Measurements from ENCODE around the gene APH1B. TPM values are rescaled to one million over a fixed set of nuclear protein-coding genes. Genes with fewer than 3 reads are reported as not detected.
"Not testable (repeated sequence)": the region's sequence is repeated elsewhere in the genome, so short reads cannot be mapped to it uniquely, and the experiment has no call there.

The APH1B gene
- 22.5 TPM for total RNA-seq

GRCh38 chr15:63277038-63277892 is at the start of gene APH1B:
Gene APH1B, plus strand, starts transcription at chr15:63277605. Its CDS starts 19 bp downstream, at chr15:63277624.
- ATAC-seq: peak; percentile 89

DNA sequence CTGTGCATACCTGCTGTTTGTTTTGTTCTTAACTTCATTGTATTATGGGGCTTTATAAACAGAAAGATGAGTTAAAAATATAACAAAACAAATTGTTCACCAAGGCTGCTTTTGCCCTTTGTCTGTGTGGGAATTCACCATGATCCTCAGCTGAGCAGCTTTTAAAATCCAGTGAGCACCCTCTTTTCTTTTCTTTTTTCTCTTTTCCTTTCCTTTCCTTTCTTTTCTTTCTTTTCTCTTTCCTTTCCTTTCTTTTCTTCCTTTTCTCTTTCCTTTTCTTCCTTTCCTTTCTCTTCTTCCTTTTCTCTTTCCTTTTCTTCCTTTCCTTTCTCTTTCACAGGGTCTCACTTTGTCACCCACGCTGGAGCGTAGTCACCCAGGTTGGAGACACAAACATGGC is 49.7 kb upstream of the APH1B start:
- no peak for ATAC-seq
- no peak for DNase-seq (ENCODE audit: low spot score)
- intact Hi-C loops (cut with DNase I): no loop called here

More at GRCh38 chr15:63277038-63277892, at the start of gene APH1B:
- DNase-seq (ENCODE audit: low spot score): peak; percentile 89
- intact Hi-C loops (cut with DNase I): no loop called here

GRCh38 chr15:63231206-63231605 is 46.2 kb upstream of the APH1B start:
- ATAC-seq: no peak
- intact Hi-C loops (cut with DNase I): no loop called here
- DNase-seq (ENCODE audit: low spot score): no peak

- ATAC-seq (no peak), DNase-seq (ENCODE audit: low spot score) (no peak)
- intact Hi-C loops (cut with DNase I): no loop called here
Observed at GRCh38 chr15:63231706-63232105, 45.7 kb upstream of the APH1B start.

DNA sequence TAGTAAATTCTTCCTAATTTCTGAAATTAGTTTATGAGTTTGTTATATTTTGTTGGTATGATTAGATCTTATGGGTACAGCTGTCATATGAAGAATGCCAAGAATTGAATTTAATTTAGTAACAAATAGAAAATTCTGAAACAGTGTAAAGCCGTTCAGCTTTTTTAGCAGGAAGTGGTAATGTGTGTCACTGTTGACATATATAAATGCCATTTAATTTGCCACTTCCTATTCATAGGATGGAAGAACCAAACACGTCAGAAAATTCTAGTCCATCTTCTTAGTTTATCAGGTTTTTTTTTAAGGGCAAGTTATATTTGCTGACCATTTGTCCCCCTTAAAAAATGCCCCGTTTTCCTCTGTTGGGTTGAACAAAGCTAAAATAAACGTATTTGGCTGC is 45.0 kb upstream of the APH1B start:
- intact Hi-C loops (cut with DNase I): no loop called here
- no peak for ATAC-seq

GRCh38 chr15:63232943-63233342 is 44.5 kb upstream of the APH1B start:
- intact Hi-C loops (cut with DNase I): no loop called here
- DNase-seq (ENCODE audit: low spot score): no peak
- ATAC-seq: no peak

More for the DNA sequence above, 45.0 kb upstream of the APH1B start:
- no peak for DNase-seq (ENCODE audit: low spot score)

DNA sequence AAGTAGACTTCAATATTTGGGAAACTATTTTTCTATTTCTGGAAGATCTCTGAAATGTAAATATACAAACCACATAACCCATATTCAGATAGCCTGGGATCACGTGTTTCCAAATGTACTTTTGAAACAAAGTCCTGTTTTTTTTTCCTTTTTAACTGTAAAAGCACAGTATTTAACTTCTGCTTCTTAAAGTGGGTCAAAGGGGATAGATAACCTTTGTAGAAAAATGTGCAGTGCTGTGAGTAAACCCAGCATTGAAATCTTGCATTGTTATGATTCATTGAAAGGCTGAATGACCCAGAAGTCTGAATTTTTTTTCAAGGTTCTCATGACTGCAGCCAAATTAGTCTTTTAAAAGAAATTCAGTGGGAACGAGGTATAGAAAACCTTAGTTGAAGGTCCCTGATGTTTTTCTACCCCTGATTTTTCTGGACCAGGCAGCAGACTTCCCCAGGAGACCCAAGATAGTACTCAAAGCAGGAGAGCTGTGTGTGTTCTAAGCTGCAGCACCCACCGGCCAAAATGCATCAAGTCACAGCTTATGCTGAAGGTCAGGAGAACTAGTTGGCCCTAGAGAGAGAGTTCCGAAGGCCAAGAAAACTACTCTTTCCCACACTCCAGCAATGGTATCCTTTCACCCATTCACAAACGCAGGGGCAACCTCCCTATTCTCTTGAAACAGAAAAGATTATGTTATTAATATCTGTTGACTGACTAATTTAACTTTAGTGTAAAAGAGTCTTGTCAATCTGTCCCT is 43.6 kb upstream of the APH1B start:
- DNase-seq (ENCODE audit: low spot score) (no peak), ATAC-seq (peak; percentile 48)
- intact Hi-C loops (cut with DNase I): no loop called here

- intact Hi-C loops (cut with DNase I): no loop called here
- ATAC-seq: peak; percentile 94
- DNase-seq (ENCODE audit: low spot score): peak; percentile 68
Observed at GRCh38 chr15:63234451-63234870, 42.9 kb upstream of the APH1B start.

- ATAC-seq: no peak
- no peak for DNase-seq (ENCODE audit: low spot score)
- intact Hi-C loops (cut with DNase I): no loop called here
Observed at GRCh38 chr15:63236272-63236671, 41.1 kb upstream of the APH1B start.

DNA sequence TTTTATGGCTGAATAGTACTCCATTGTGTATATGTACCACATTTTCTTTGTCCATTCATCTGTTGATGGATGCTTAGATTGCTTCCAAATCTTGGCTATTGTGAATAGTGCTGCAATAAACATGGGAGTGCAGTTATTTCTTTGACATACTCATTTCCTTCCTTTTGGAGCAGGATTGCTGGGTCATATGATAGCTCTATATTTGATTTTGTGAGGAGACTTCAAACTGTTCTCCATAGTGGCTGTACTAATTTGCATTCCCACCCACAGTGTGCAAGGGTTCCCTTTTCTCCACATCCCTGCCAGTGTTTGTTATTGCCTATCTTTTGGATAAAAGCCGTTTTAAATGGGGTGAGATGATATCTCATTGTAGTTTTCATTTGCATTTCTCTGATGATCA is 40.3 kb upstream of the APH1B start:
- ATAC-seq; intact Hi-C loops (cut with DNase I); DNase-seq (ENCODE audit: low spot score): not testable (repeated sequence)

GRCh38 chr15:63238171-63238570 is 39.2 kb upstream of the APH1B start:
- intact Hi-C loops (cut with DNase I): no loop called here
- DNase-seq (ENCODE audit: low spot score) (no peak), ATAC-seq (no peak)

- peak; percentile 54 for ATAC-seq
- DNase-seq (ENCODE audit: low spot score): no peak
- intact Hi-C loops (cut with DNase I): no loop called here
Observed at GRCh38 chr15:63238796-63239195, 38.6 kb upstream of the APH1B start.

- intact Hi-C loops (cut with DNase I): no loop called here
Observed at GRCh38 chr15:63240109-63240508, 37.3 kb upstream of the APH1B start.

GRCh38 chr15:63241316-63241715 is 36.1 kb upstream of the APH1B start:
- no peak for ATAC-seq
- intact Hi-C loops (cut with DNase I): no loop called here

More at GRCh38 chr15:63240109-63240508, 37.3 kb upstream of the APH1B start:
- ATAC-seq (no peak), DNase-seq (ENCODE audit: low spot score) (no peak)

DNA sequence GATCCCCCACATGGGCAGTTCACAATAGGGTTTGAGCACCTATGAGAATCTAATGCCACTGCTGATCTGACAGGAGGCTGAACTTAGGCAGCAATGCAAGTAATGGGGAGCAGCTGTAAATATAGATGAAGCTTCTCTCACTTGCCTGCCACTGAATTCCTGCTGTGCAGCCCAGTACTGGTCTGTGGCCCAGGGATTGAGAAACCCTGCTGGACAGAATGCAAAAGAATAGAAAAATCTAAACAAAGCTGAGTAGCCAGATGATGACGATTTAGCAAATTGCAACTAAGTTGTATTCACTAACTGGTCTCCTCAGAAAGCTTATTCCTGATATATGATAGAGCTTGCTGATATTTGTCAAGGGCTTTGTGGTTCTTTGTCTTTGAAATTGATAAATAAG is 34.3 kb upstream of the APH1B start:
- ATAC-seq: peak; percentile 72
- DNase-seq (ENCODE audit: low spot score): no peak
- intact Hi-C loops (cut with DNase I): no loop called here

More at GRCh38 chr15:63241316-63241715, 36.1 kb upstream of the APH1B start:
- no peak for DNase-seq (ENCODE audit: low spot score)

DNA sequence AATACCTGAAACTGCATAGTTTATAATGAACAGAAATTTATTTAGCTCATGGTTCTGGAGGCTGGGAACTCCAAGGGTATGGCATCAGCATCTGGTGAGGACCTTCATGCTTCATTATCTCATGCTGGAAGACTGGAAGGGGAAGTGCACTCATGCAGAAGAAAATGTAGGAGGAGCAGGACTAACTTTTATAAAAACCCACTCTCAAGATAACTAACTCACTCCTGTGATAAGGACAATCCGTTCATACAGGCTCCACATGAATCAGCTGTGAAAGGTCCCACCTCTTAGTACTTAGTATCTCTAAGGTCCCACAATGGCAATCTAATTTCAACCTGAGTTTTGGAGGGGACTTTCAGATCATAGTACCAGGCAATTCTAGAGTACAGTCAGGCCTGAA is 33.6 kb upstream of the APH1B start:
- no peak for ATAC-seq
- intact Hi-C loops (cut with DNase I): no loop called here

GRCh38 chr15:63244399-63244798 is 33.0 kb upstream of the APH1B start:
- intact Hi-C loops (cut with DNase I): no loop called here
- DNase-seq (ENCODE audit: low spot score) (no peak), ATAC-seq (no peak)

More for the DNA sequence above, 33.6 kb upstream of the APH1B start:
- DNase-seq (ENCODE audit: low spot score): no peak

DNA sequence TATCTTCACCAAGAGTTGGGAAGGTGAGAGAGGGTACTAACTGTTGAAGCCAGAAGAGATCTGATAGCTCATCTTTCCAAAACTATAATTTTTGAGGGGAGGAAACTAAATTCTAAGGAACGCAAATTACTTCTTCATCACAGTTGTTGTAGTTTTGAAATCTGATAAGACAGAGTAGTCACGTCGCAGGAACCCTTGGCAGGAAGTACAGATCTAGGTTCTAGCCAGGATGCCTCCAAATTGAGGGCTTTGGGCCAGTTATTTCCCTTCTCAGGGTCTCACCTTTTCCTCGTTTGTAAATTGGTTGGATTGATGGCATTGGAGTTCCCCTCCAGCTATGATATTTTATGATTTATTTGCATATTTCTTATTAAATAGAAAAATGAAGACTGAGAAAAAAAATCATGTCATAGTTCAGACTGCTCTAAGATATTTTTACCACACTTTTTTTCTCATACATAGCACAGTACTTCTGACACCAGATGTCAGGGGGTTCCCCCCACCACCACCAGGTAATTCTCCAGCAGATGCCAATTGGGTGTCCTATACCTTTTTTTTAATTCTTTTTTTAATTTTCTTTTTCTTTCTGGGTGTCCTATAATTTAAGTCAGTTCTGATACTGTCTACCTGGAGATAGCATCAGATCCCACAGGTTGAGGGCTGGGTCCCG is 32.3 kb upstream of the APH1B start:
- intact Hi-C loops (cut with DNase I): no loop called here
- no peak for DNase-seq (ENCODE audit: low spot score)
- ATAC-seq: no peak

DNA sequence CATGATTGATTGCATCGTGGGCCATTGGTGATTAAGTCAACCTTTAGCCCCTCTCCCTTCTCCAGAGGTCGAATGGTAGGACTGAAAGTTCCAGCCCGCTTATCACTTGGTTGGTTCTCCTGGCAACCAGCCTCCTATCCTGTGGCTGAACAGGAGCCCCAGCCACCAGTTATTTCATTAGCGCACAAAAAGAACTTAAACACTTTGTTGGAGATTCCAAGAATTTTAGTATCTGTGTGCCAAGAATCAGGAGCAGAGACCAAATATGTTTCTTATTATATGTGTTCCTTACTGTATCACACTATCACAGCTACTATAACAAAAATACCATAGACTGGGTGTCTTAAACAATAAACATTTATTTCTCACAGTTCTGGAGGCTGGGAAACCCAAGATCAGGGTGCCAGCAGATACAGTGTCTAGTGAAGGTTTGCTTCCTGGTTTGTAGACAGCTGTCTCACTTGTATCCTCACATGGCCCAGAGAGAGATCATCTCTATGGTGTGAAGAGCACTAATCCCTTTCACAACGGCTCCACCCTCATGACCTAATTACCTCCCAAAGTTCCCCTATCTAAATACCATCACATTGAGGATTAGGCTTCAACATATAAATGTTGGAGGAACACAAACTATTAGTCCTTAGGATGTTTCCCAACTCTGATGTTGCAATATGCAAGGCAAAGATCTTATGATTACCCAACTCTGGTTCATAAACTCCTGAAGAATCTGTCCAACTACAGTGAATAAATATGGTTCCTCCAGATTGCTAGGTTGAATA is 30.5 kb upstream of the APH1B start:
- intact Hi-C loops (cut with DNase I): no loop called here
- peak; percentile 88 for ATAC-seq
- no peak for DNase-seq (ENCODE audit: low spot score)
